Fibroblast of villous mesenchyme (primary cell): ENCODE results near the gene ANKRD9. TPM values are rescaled to one million over a fixed set of nuclear protein-coding genes. Genes with fewer than 3 reads are reported as not detected.

ENCODE experiments used
- DNase-seq: peaks from one replicate; pipeline ENCODE4 v3.0.0-alpha.2; 2010; ENCODE audit warnings: low read depth
- H3K4me3 ChIP-seq: 2 replicates; pipeline ENCODE4 v1.5.1; 2011; ENCODE audit warnings: low read depth, mild to moderate bottlenecking, low read length
- CTCF ChIP-seq: IDR thresholded peaks from 2 replicates; pipeline ENCODE4 v1.5.1; 2012; ENCODE audit warnings: low read depth, mild to moderate bottlenecking, low read length; ENCODE audit not compliant: insufficient read depth
- small RNA-seq: library from RNA; depleted of rRNA; stranded (forward); fragments of <200 nt; gene quantifications from one replicate; pipeline ENCODE3, GENCODE V24; 2012
- total RNA-seq: library from RNA; depleted of rRNA; stranded (reverse); fragments of >200 nt; gene quantifications from 2 replicates; pipeline ENCODE4 v1.2.3, GENCODE V29; 2012

The ANKRD9 gene
- total RNA-seq, 1 donor = 16.4 TPM

GRCh38 chr14:102457509-102457908 lies 52.1 kb downstream of the ANKRD9 start:
- no peak for DNase-seq
- H3K4me3 ChIP-seq = no peak overlapping the region
- no peak for TF ChIP-seq CTCF

- H3K4me3 ChIP-seq = no peak overlapping the region
- DNase-seq = no peak
- no peak for TF ChIP-seq CTCF
These were observed 54.9 kb downstream of the ANKRD9 start for GRCh38 chr14:102454711-102455110.

- TF ChIP-seq CTCF = no peak
- DNase-seq = no peak
- H3K4me3 ChIP-seq = no peak overlapping the region
These were observed 57.3 kb downstream of the ANKRD9 start for GRCh38 chr14:102452302-102452701.

Small RNAs within 50 kb of the gene (small RNA-seq; reads per million reads assigned to genes)
- not detected for gene MIR4309

Other genes with a start within 250 kb of the ANKRD9 start
- 12.9 and 16.0 TPM in 2 replicates for gene MOK, start 204.6 kb downstream of the ANKRD9 start, total RNA-seq
- 8.7 and 9.5 TPM in 2 replicates for gene ZNF839, start 190.0 kb downstream of the ANKRD9 start, total RNA-seq
- 50.3 and 51.8 TPM in 2 replicates for gene CINP, start 146.9 kb downstream of the ANKRD9 start, total RNA-seq
- gene TECPR2, start 146.8 kb downstream of the ANKRD9 start, total RNA-seq = 18.0 and 19.9 TPM in 2 replicates
- 12.6 and 23.7 TPM in 2 replicates for gene RCOR1, start 82.9 kb upstream of the ANKRD9 start, total RNA-seq